CD4-positive, CD25-positive, alpha-beta regulatory T cell (primary cell): ENCODE data around the gene MYCL. TPM values are rescaled to one million over a fixed set of nuclear protein-coding genes. Genes with fewer than 3 reads are reported as not detected.

Source experiments
- ATAC-seq, 2 donors: fragments of 150-1000 bp; cut with Tn5 transposase; one replicate each; pipeline ENCODE4 v1.10.0; 2021; ENCODE audit warnings: low read depth in 2 of 2, moderate number of reproducible peaks in 2 of 2, moderate library complexity in 1 of 2
- DNase-seq, 3 donors: peaks; one replicate each; pipeline versions ENCODE4 v3.0.0 to v3.0.0-alpha.2; 2012 to 2022; ENCODE audit warnings: mixed read lengths in 1 of 3
- H3K27ac ChIP-seq: one replicate; pipeline ENCODE4 v1.7.0; 2013; ENCODE audit warnings: mild to moderate bottlenecking, low read length; ENCODE audit not compliant: insufficient read depth, poor library complexity, severe bottlenecking
- H3K27me3 ChIP-seq: one replicate; pipeline ENCODE4 v1.7.0; 2013; ENCODE audit warnings: low read length; ENCODE audit not compliant: control insufficient read depth, insufficient read depth
- H3K36me3 ChIP-seq: one replicate; pipeline ENCODE4 v1.7.0; 2013; ENCODE audit warnings: mild to moderate bottlenecking, low read length, moderate library complexity; ENCODE audit not compliant: control insufficient read depth, insufficient read depth
- H3K4me1 ChIP-seq: 2 replicates; pipeline ENCODE4 v1.7.0; 2013; ENCODE audit warnings: mild to moderate bottlenecking, low read length; ENCODE audit not compliant: insufficient read depth, control insufficient read depth, poor library complexity, severe bottlenecking
- H3K4me3 ChIP-seq: one replicate; pipeline ENCODE4 v1.7.0; 2013; ENCODE audit warnings: low read depth, mild to moderate bottlenecking, low read length, moderate library complexity
- H3K9me3 ChIP-seq, 2 experiments: 1 replicate in 1 of 2; 2 replicates in 1 of 2; pipeline ENCODE4 v1.7.0; 2013; ENCODE audit warnings: low read length in 2 of 2, mild to moderate bottlenecking in 1 of 2, moderate library complexity in 1 of 2; ENCODE audit not compliant: control insufficient read depth in 2 of 2
- H3K27ac Mint-ChIP-seq, 3 donors: one replicate each; pipeline ENCODE4 v1.8.0; 2020 to 2022; ENCODE audit warnings: mild to moderate bottlenecking in 3 of 3, mixed read lengths in 3 of 3, moderate library complexity in 2 of 3
- H3K27me3 Mint-ChIP-seq: one replicate; pipeline ENCODE4 v1.8.0; 2022; ENCODE audit warnings: mild to moderate bottlenecking, mixed read lengths
- H3K36me3 Mint-ChIP-seq: one replicate; pipeline ENCODE4 v1.8.0; 2020; ENCODE audit warnings: mixed read lengths
- H3K4me1 Mint-ChIP-seq, 4 donors: one replicate each; pipeline ENCODE4 v1.8.0; 2020 to 2022; ENCODE audit warnings: mixed read lengths in 4 of 4, mild to moderate bottlenecking in 1 of 4
- H3K4me3 Mint-ChIP-seq, 4 donors: one replicate each; pipeline ENCODE4 v1.8.0; 2020 to 2022; ENCODE audit warnings: mild to moderate bottlenecking in 4 of 4, mixed read lengths in 4 of 4, moderate library complexity in 3 of 4
- H3K9me3 Mint-ChIP-seq, 7 donors: one replicate each; pipeline ENCODE4 v1.8.0; 2020 to 2022; ENCODE audit warnings: mixed read lengths in 7 of 7, mild to moderate bottlenecking in 3 of 7, moderate library complexity in 2 of 7
- polyA plus RNA-seq, 4 donors: library from polyadenylated mRNA; unstranded; fragments of 300-500 nt; fragmentation: Illumina TruSeq; gene quantifications; one replicate each; pipeline ENCODE4 v1.2.3, GENCODE V29; 2021
- total RNA-seq: library from RNA; stranded (reverse); gene quantifications from one replicate; pipeline ENCODE4 v1.2.3, GENCODE V29; 2022

The MYCL gene
- total and polyA plus RNA-seq, 5 donors from 2014 or later: 0.13 TPM; not detected in 4

- ATAC-seq (no peak), DNase-seq (no peak)
- no peaks in the 10 kb centered on the region for H3K4me1 ChIP-seq
- no peaks in the 10 kb centered on the region for H3K27me3 Mint-ChIP-seq
- no peak overlapping the region for H3K27ac Mint-ChIP-seq
- H3K9me3 Mint-ChIP-seq: no peaks in the 10 kb centered on the region
- H3K27ac ChIP-seq: no peak overlapping the region
- H3K9me3 ChIP-seq: no peaks in the 10 kb centered on the region
- no peaks in the 10 kb centered on the region for H3K36me3 Mint-ChIP-seq
- H3K4me3 Mint-ChIP-seq: no peak overlapping the region
- no peak overlapping the region for H3K4me3 ChIP-seq
- no peaks in the 10 kb centered on the region for H3K27me3 ChIP-seq
- no peaks in the 10 kb centered on the region for H3K36me3 ChIP-seq
- H3K4me1 Mint-ChIP-seq: no peaks in the 10 kb centered on the region
Observed at GRCh38 chr1:39940253-39940652, 38.5 kb upstream of the MYCL start.

GRCh38 chr1:39938856-39939255, 37.1 kb upstream of the MYCL start:
- Histone ChIP-seq H3K4me3 (no peak overlapping the region), H3K4me1 (no peaks in the 10 kb centered on the region), H3K27ac (no peak overlapping the region), H3K9me3 (no peaks in the 10 kb centered on the region), H3K36me3 (no peaks in the 10 kb centered on the region), H3K27me3 (no peaks in the 10 kb centered on the region)
- H3K4me1 Mint-ChIP-seq: peaks cover 0 to 2% (median 0%) of the 10 kb centered on the region in 4 donors
- H3K27me3 Mint-ChIP-seq: no peaks in the 10 kb centered on the region
- no peaks in the 10 kb centered on the region for H3K36me3 Mint-ChIP-seq
- ATAC-seq: no peak
- H3K4me3 Mint-ChIP-seq: no peak overlapping the region
- no peak for DNase-seq
- H3K27ac Mint-ChIP-seq: peak overlapping the region in 2 of 3 donors; percentile 16 to 28
- peaks cover 0 to 1% (median 0%) of the 10 kb centered on the region in 7 donors for H3K9me3 Mint-ChIP-seq

- Histone ChIP-seq H3K27me3 (no peaks in the 10 kb centered on the region), H3K4me3 (no peak overlapping the region), H3K27ac (no peak overlapping the region), H3K9me3 (no peaks in the 10 kb centered on the region), H3K4me1 (no peaks in the 10 kb centered on the region), H3K36me3 (no peaks in the 10 kb centered on the region)
- H3K9me3 Mint-ChIP-seq: peaks cover 0 to 1% (median 0%) of the 10 kb centered on the region in 7 donors
- H3K4me3 Mint-ChIP-seq: no peak overlapping the region
- no peak for ATAC-seq
- no peaks in the 10 kb centered on the region for H3K36me3 Mint-ChIP-seq
- H3K4me1 Mint-ChIP-seq: peaks cover 0 to 2% (median 0%) of the 10 kb centered on the region in 4 donors
- H3K27me3 Mint-ChIP-seq: peaks cover 5% of the 10 kb centered on the region
- DNase-seq: no peak
- H3K27ac Mint-ChIP-seq: peak overlapping the region in 2 of 3 donors; percentile 47 to 67
Observed at GRCh38 chr1:39936724-39937491, 35.2 kb upstream of the MYCL start.

- Histone ChIP-seq H3K9me3 (no peaks in the 10 kb centered on the region), H3K36me3 (no peaks in the 10 kb centered on the region), H3K4me1 (no peaks in the 10 kb centered on the region), H3K4me3 (no peak overlapping the region), H3K27me3 (no peaks in the 10 kb centered on the region), H3K27ac (no peak overlapping the region)
- Mint-ChIP-seq H3K9me3 (peaks cover 0 to 1% (median 0%) of the 10 kb centered on the region in 7 donors), H3K36me3 (no peaks in the 10 kb centered on the region), H3K4me3 (no peak overlapping the region), H3K4me1 (peaks cover 0 to 2% (median 0%) of the 10 kb centered on the region in 4 donors), H3K27me3 (peaks cover 8% of the 10 kb centered on the region), H3K27ac (no peak overlapping the region)
- ATAC-seq (no peak), DNase-seq (no peak)
Observed at GRCh38 chr1:39933956-39934941, 32.5 kb upstream of the MYCL start.

GRCh38 chr1:39928809-39929587, 27.3 kb upstream of the MYCL start:
- Histone ChIP-seq H3K4me3 (no peak overlapping the region), H3K27ac (no peak overlapping the region), H3K27me3 (no peaks in the 10 kb centered on the region), H3K4me1 (no peaks in the 10 kb centered on the region), H3K36me3 (no peaks in the 10 kb centered on the region), H3K9me3 (no peaks in the 10 kb centered on the region)
- H3K4me3 Mint-ChIP-seq: no peak overlapping the region
- no peak overlapping the region for H3K27ac Mint-ChIP-seq
- ATAC-seq: no peak
- no peaks in the 10 kb centered on the region for H3K36me3 Mint-ChIP-seq
- peaks cover 0 to 3% (median 0%) of the 10 kb centered on the region in 4 donors for H3K4me1 Mint-ChIP-seq
- peaks cover 8% of the 10 kb centered on the region for H3K27me3 Mint-ChIP-seq
- H3K9me3 Mint-ChIP-seq: no peaks in the 10 kb centered on the region
- no peak for DNase-seq

GRCh38 chr1:39927538-39927937, 25.8 kb upstream of the MYCL start:
- H3K27ac ChIP-seq: no peak overlapping the region
- H3K27me3 ChIP-seq: no peaks in the 10 kb centered on the region
- H3K9me3 ChIP-seq: no peaks in the 10 kb centered on the region
- no peaks in the 10 kb centered on the region for H3K4me1 ChIP-seq
- no peak overlapping the region for H3K27ac Mint-ChIP-seq
- H3K36me3 ChIP-seq: no peaks in the 10 kb centered on the region
- H3K4me1 Mint-ChIP-seq: peaks cover 0 to 3% (median 0%) of the 10 kb centered on the region in 4 donors
- H3K9me3 Mint-ChIP-seq: no peaks in the 10 kb centered on the region
- ATAC-seq (no peak), DNase-seq (no peak)
- no peaks in the 10 kb centered on the region for H3K36me3 Mint-ChIP-seq
- no peak overlapping the region for H3K4me3 ChIP-seq
- peaks cover 4% of the 10 kb centered on the region for H3K27me3 Mint-ChIP-seq
- H3K4me3 Mint-ChIP-seq: no peak overlapping the region

GRCh38 chr1:39926820-39927219, 25.1 kb upstream of the MYCL start:
- Mint-ChIP-seq H3K27ac (peak overlapping the region in 1 of 3 donors; percentile 49), H3K36me3 (no peaks in the 10 kb centered on the region), H3K9me3 (no peaks in the 10 kb centered on the region), H3K4me3 (no peak overlapping the region), H3K4me1 (peaks cover 0 to 3% (median 0%) of the 10 kb centered on the region in 4 donors), H3K27me3 (peaks cover 4% of the 10 kb centered on the region)
- H3K4me1 ChIP-seq: no peaks in the 10 kb centered on the region
- H3K36me3 ChIP-seq: no peaks in the 10 kb centered on the region
- H3K27ac ChIP-seq: no peak overlapping the region
- H3K9me3 ChIP-seq: no peaks in the 10 kb centered on the region
- H3K27me3 ChIP-seq: no peaks in the 10 kb centered on the region
- no peak for ATAC-seq
- no peak for DNase-seq
- H3K4me3 ChIP-seq: no peak overlapping the region
